Pancreas (tissue), 10 donors: ENCODE data around the gene ADGRV1. TPM values are rescaled to one million over a fixed set of nuclear protein-coding genes. Genes with fewer than 3 reads are reported as not detected.

Source experiments
- ATAC-seq, 4 donors: fragments of 200-7000 bp; cut with Tn5 transposase; one replicate each; pipeline versions ENCODE4 v1.8.0 to v1.9.1; 2020; ENCODE audit warnings: mild to moderate bottlenecking in 4 of 4, moderate library complexity in 4 of 4
- DNase-seq, 6 donors: peaks; one replicate each; pipeline ENCODE4 v3.0.0-alpha.2; 2020
- FAIRE-seq: peaks from 2 replicates; lab custom pipeline; 2012; peaks lifted over from hg19 to GRCh38; lab: Jason Lieb, UNC
- H3K27ac ChIP-seq, 4 donors: fragments of 200-600 bp; sonication (generic); 1 replicate in 3 of 4; 2 replicates in 1 of 4; pipeline versions ENCODE4 v1.5.0 to v1.8.0; 2020
- H3K27me3 ChIP-seq, 4 donors: fragments of 200-600 bp; one replicate each; pipeline ENCODE4 v1.8.0; 2021
- H3K36me3 ChIP-seq, 3 donors: fragments of 200-600 bp; sonication (generic) in 1 of 3; one replicate each; pipeline versions ENCODE4 v1.5.0 to v1.8.0; 2020 to 2021
- H3K4me1 ChIP-seq, 3 donors: fragments of 200-600 bp; one replicate each; pipeline ENCODE4 v1.8.0; 2021
- H3K4me3 ChIP-seq, 4 donors: fragments of 200-600 bp; sonication (generic) in 2 of 4; one replicate each; pipeline versions ENCODE4 v1.5.0 to v1.8.0; 2020 to 2021
- H3K9me3 ChIP-seq, 4 donors: fragments of 200-600 bp; one replicate each; pipeline ENCODE4 v1.8.0; 2021
- CTCF ChIP-seq, 4 donors: fragments of 200-600 bp; sonication (generic) in 3 of 4; IDR thresholded peaks; one replicate each; pipeline versions ENCODE4 v1.5.0 to v1.8.0; 2021; ENCODE audit warnings: antibody characterized with exemption in 4 of 4
- WGBS, 2 donors: extraction: QIAGEN DNeasy Blood & Tissue Kit; methylation state at CpG; one replicate each; pipeline ENCODE4 v1.1.7; 2013; 5-methylcytosine and 5-hydroxymethylcytosine counted together
- intact Hi-C, 3 donors: fragments of 100-400 bp; cut with DNase I; formaldehyde crosslinking; loops; one replicate each; pipeline versions ENCODE4 v1.11.1 to v1.14.2; 2022
- polyA plus RNA-seq, 2 donors: library from polyadenylated mRNA; stranded (reverse); fragments of 200-250 nt; gene quantifications; one replicate each; pipeline ENCODE4 v1.2.3, GENCODE V29; 2013
- total RNA-seq, 6 donors: library from RNA; stranded (reverse); fragmentation: NEBNext Ultra II Directional in 4 of 6; extraction: Animal tissue kit (Norgen Biotek cat#: 25700) in 4 of 6; gene quantifications; one replicate each; pipeline versions ENCODE4 v1.2.1 to v1.2.4, GENCODE V29; 2021 to 2023
- donor health status: healthy with polysubstance abuse.
- donor health status: DM: no; HTN: no; CAD: no; lungs with moderate emphysema.
- donor health status: DM: no; HTN: no; CAD: no.
- donor health status: control.
- donor health status: control.
- donor health status: Bipolar disorder and iron deficiency.
- donor health status: DM: yes; HTN: yes; CAD: no.
- donor health status: DM: no; HTN: no; CAD: no.
- donor health status: DM: no; HTN: no; CAD: no.
- donor health status: DM: yes; HTN: yes; CAD: no.

Gene ADGRV1
- total and polyA plus RNA-seq, 8 donors = 3.9 to 6.9 (median 5.4) TPM

- Histone ChIP-seq H3K9me3 (no peaks in the 10 kb centered on the region), H3K36me3 (no peaks in the 10 kb centered on the region), H3K27ac (no peak overlapping the region), H3K27me3 (no peaks in the 10 kb centered on the region), H3K4me3 (no peak overlapping the region), H3K4me1 (peaks cover 4 to 20% (median 19%) of the 10 kb centered on the region in 3 donors)
- WGBS, 2 donors = 13 to 14% methylated on average over 1 of the region's 1 CpG
- intact Hi-C loops = no loop called here
- FAIRE-seq = no peak
- no peak for DNase-seq
- ATAC-seq = peak in 1 of 4 donors; percentile 27
- no peak for TF ChIP-seq CTCF (IDR thresholded peaks at IDR 0.05)
These were observed 317.8 kb downstream of the ADGRV1 start for GRCh38 chr5:90876366-90876765.

GRCh38 chr5:90877049-90877448, 318.5 kb downstream of the ADGRV1 start:
- Histone ChIP-seq H3K27me3 (no peaks in the 10 kb centered on the region), H3K9me3 (no peaks in the 10 kb centered on the region), H3K27ac (no peak overlapping the region), H3K4me1 (peaks cover 4 to 20% (median 19%) of the 10 kb centered on the region in 3 donors), H3K4me3 (no peak overlapping the region), H3K36me3 (no peaks in the 10 kb centered on the region)
- TF ChIP-seq CTCF (IDR thresholded peaks at IDR 0.05) = no peak
- DNase-seq (no peak), FAIRE-seq (no peak), ATAC-seq (no peak)
- WGBS, 2 donors = 97 to 98% methylated on average over 2 of the region's 2 CpGs
- intact Hi-C loops = no loop called here

- no peaks in the 10 kb centered on the region for H3K27me3 ChIP-seq
- FAIRE-seq = no peak
- peak; percentile 66 to 84 (median 74) for ATAC-seq
- 35 to 37% methylated on average over 7 of the region's 7 CpGs for WGBS, 2 donors
- peak overlapping the region in 2 of 4 donors; percentile 2 to 52 for H3K27ac ChIP-seq
- H3K4me3 ChIP-seq = no peak overlapping the region
- H3K36me3 ChIP-seq = no peaks in the 10 kb centered on the region
- peaks cover 4 to 20% (median 19%) of the 10 kb centered on the region in 3 donors for H3K4me1 ChIP-seq
- peak in 1 of 6 donors; percentile 12 for DNase-seq
- intact Hi-C loops = no loop called here
- TF ChIP-seq CTCF (IDR thresholded peaks at IDR 0.05) = no peak
- no peaks in the 10 kb centered on the region for H3K9me3 ChIP-seq
These were observed 319.5 kb downstream of the ADGRV1 start for GRCh38 chr5:90878081-90878480.

GRCh38 chr5:90878549-90879196, 320.1 kb downstream of the ADGRV1 start:
- TF ChIP-seq CTCF (IDR thresholded peaks at IDR 0.05) = no peak
- Histone ChIP-seq H3K27me3 (no peaks in the 10 kb centered on the region), H3K9me3 (no peaks in the 10 kb centered on the region), H3K4me3 (no peak overlapping the region), H3K36me3 (no peaks in the 10 kb centered on the region), H3K4me1 (peaks cover 4 to 20% (median 19%) of the 10 kb centered on the region in 3 donors), H3K27ac (peak overlapping the region in 2 of 4 donors; percentile 2 to 52)
- peak; percentile 75 to 91 (median 78) for ATAC-seq
- intact Hi-C loops = no loop called here
- FAIRE-seq = no peak
- peak in 1 of 6 donors; percentile 17 for DNase-seq
- WGBS, 2 donors = 46 to 61% methylated on average over 3 of the region's 3 CpGs

- intact Hi-C loops = no loop called here
- no peaks in the 10 kb centered on the region for H3K27me3 ChIP-seq
- H3K36me3 ChIP-seq = no peaks in the 10 kb centered on the region
- FAIRE-seq = no peak
- no peak for TF ChIP-seq CTCF (IDR thresholded peaks at IDR 0.05)
- 85 to 90% methylated on average over 3 of the region's 3 CpGs for WGBS, 2 donors
- ATAC-seq = no peak
- DNase-seq = no peak
- H3K4me3 ChIP-seq = no peak overlapping the region
- no peaks in the 10 kb centered on the region for H3K9me3 ChIP-seq
- H3K4me1 ChIP-seq = peaks cover 4 to 12% (median 10%) of the 10 kb centered on the region in 3 donors
- no peak overlapping the region for H3K27ac ChIP-seq
These were observed 323.1 kb downstream of the ADGRV1 start for GRCh38 chr5:90881626-90882150.
